ENCODE results near the gene FHL1. TPM values are rescaled to one million over a fixed set of nuclear protein-coding genes. Genes with fewer than 3 reads are reported as not detected.

Gene FHL1
- total and polyA plus RNA-seq, 12 donors, result 367 to 3,919 (median 2,586) TPM

- no peak for DNase-seq
- 77 to 90% methylated on average over 4 of the region's 4 CpGs for WGBS, 2 donors
- H3K27ac ChIP-seq, result no peak overlapping the region
- no peaks in the 10 kb centered on the region for H3K27me3 ChIP-seq
- peaks cover 0 to 2% (median 0%) of the 10 kb centered on the region in 9 donors for H3K4me1 ChIP-seq
- no peak for ATAC-seq
- intact Hi-C loops (cut with DNase I), result no loop called here
- H3K9me3 ChIP-seq, result no peaks in the 10 kb centered on the region
- no peaks in the 10 kb centered on the region for H3K36me3 ChIP-seq
- TF ChIP-seq, protein P1, sequence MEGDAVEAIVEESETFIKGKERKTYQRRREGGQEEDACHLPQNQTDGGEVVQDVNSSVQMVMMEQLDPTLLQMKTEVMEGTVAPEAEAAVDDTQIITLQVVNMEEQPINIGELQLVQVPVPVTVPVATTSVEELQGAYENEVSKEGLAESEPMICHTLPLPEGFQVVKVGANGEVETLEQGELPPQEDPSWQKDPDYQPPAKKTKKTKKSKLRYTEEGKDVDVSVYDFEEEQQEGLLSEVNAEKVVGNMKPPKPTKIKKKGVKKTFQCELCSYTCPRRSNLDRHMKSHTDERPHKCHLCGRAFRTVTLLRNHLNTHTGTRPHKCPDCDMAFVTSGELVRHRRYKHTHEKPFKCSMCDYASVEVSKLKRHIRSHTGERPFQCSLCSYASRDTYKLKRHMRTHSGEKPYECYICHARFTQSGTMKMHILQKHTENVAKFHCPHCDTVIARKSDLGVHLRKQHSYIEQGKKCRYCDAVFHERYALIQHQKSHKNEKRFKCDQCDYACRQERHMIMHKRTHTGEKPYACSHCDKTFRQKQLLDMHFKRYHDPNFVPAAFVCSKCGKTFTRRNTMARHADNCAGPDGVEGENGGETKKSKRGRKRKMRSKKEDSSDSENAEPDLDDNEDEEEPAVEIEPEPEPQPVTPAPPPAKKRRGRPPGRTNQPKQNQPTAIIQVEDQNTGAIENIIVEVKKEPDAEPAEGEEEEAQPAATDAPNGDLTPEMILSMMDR (IDR thresholded peaks at IDR 0.05), result no peak
- no peak overlapping the region for H3K4me3 ChIP-seq
Observed at GRCh38 chrX:136138939-136139338, 8.4 kb upstream of the FHL1 start.

GRCh38 chrX:136141569-136141968 lies 5.8 kb upstream of the FHL1 start:
- no peak for DNase-seq

GRCh38 chrX:136142592-136142991 lies 4.7 kb upstream of the FHL1 start:
- TF ChIP-seq, protein P1 (IDR thresholded peaks at IDR 0.05), result no peak
- Histone ChIP-seq H3K4me3 (no peak overlapping the region), H3K9me3 (no peaks in the 10 kb centered on the region), H3K27me3 (peaks cover 0 to 27% (median 0%) of the 10 kb centered on the region in 7 donors), H3K36me3 (no peaks in the 10 kb centered on the region), H3K4me1 (peaks cover 0 to 9% (median 0%) of the 10 kb centered on the region in 9 donors), H3K27ac (no peak overlapping the region)
- ATAC-seq (no peak), DNase-seq (no peak)
- intact Hi-C loops (cut with DNase I), result no loop called here
- 63 to 75% methylated on average over 3 of the region's 3 CpGs for WGBS, 2 donors

More at GRCh38 chrX:136141569-136141968, 5.8 kb upstream of the FHL1 start:
- no peak for ATAC-seq
- WGBS, 2 donors, result 76 to 87% methylated on average over 3 of the region's 3 CpGs
- no peaks in the 10 kb centered on the region for H3K9me3 ChIP-seq
- no peak overlapping the region for H3K27ac ChIP-seq
- peaks cover 0 to 22% (median 0%) of the 10 kb centered on the region in 7 donors for H3K27me3 ChIP-seq
- peaks cover 0 to 7% (median 0%) of the 10 kb centered on the region in 9 donors for H3K4me1 ChIP-seq
- no peaks in the 10 kb centered on the region for H3K36me3 ChIP-seq
- H3K4me3 ChIP-seq, result no peak overlapping the region
- TF ChIP-seq, protein P1 (IDR thresholded peaks at IDR 0.05), result no peak
- intact Hi-C loops (cut with DNase I), result no loop called here

GRCh38 chrX:136143711-136144110 lies 3.6 kb upstream of the FHL1 start:
- Histone ChIP-seq H3K27ac (peak overlapping the region in 2 of 10 donors; percentile 4 to 15), H3K9me3 (no peaks in the 10 kb centered on the region), H3K4me1 (peaks cover 0 to 9% (median 0%) of the 10 kb centered on the region in 9 donors), H3K4me3 (peak overlapping the region in 2 of 10 donors; percentile 5 to 19), H3K27me3 (peaks cover 0 to 31% (median 0%) of the 10 kb centered on the region in 7 donors), H3K36me3 (no peaks in the 10 kb centered on the region)
- peak in 1 of 2 donors; percentile 13 for DNase-seq
- TF ChIP-seq, protein P1 (IDR thresholded peaks at IDR 0.05), result no peak
- ATAC-seq, result peak in 2 of 8 donors; percentile 22 to 34
- intact Hi-C loops (cut with DNase I), result no loop called here
- WGBS, 2 donors, result 36 to 46% methylated on average over 6 to 8 of the region's 8 CpGs

Data from heart right ventricle (tissue), 16 donors.